DMS 273 treated with DMSO at 0.1 percent for 48 hours (cell line): ENCODE results near the gene PLCB3.

Experiments used
- DNase-seq: peaks from one replicate; lab custom pipeline; 2025; lab: John Stamatoyannopoulos, UW

Gene PLCB3

GRCh38 chr11:64287676-64288352 lies 36.5 kb downstream of the PLCB3 start:
- no peak for DNase-seq

GRCh38 chr11:64288353-64288750 lies 37.0 kb downstream of the PLCB3 start:
- DNase-seq: no peak

- no peak for DNase-seq
Observed at GRCh38 chr11:64289002-64289564, 37.8 kb downstream of the PLCB3 start.

- DNase-seq: no peak
Observed at GRCh38 chr11:64290352-64291261, 39.3 kb downstream of the PLCB3 start.

GRCh38 chr11:64291262-64291751 lies 40.0 kb downstream of the PLCB3 start, which contains the start of gene KCNK4:
KCNK4 (plus strand) TSS chr11:64291302; CDS start chr11:64293019, 1,717 bp downstream.
- DNase-seq: no peak

- DNase-seq: no peak
Observed at GRCh38 chr11:64291752-64292459, 40.6 kb downstream of the PLCB3 start.

- no peak for DNase-seq
Observed at GRCh38 chr11:64292460-64293254, 41.3 kb downstream of the PLCB3 start.

GRCh38 chr11:64294774-64295173 lies 43.4 kb downstream of the PLCB3 start:
- DNase-seq: no peak

- DNase-seq: no peak
Observed at GRCh38 chr11:64295760-64296159, 44.4 kb downstream of the PLCB3 start.

- no peak for DNase-seq
Observed at GRCh38 chr11:64296236-64296635, 44.9 kb downstream of the PLCB3 start.

GRCh38 chr11:64296830-64297698 lies 45.7 kb downstream of the PLCB3 start:
- DNase-seq: no peak

GRCh38 chr11:64297699-64298358 lies 46.5 kb downstream of the PLCB3 start:
- DNase-seq: no peak

- no peak for DNase-seq
Observed at GRCh38 chr11:64298966-64299846, 47.9 kb downstream of the PLCB3 start.

- DNase-seq: no peak
Observed at GRCh38 chr11:64299847-64300648, 48.7 kb downstream of the PLCB3 start, which contains the start of gene CATSPERZ. CATSPERZ (plus strand) TSS chr11:64300358; CDS start chr11:64300411, 53 bp downstream.

- DNase-seq: no peak
Observed at GRCh38 chr11:64303109-64304031, 52.0 kb downstream of the PLCB3 start.

GRCh38 chr11:64304032-64304315 lies 52.6 kb downstream of the PLCB3 start:
- no peak for DNase-seq
